ENCODE data around the gene HHAT.

- TF ChIP-seq, protein P1, sequence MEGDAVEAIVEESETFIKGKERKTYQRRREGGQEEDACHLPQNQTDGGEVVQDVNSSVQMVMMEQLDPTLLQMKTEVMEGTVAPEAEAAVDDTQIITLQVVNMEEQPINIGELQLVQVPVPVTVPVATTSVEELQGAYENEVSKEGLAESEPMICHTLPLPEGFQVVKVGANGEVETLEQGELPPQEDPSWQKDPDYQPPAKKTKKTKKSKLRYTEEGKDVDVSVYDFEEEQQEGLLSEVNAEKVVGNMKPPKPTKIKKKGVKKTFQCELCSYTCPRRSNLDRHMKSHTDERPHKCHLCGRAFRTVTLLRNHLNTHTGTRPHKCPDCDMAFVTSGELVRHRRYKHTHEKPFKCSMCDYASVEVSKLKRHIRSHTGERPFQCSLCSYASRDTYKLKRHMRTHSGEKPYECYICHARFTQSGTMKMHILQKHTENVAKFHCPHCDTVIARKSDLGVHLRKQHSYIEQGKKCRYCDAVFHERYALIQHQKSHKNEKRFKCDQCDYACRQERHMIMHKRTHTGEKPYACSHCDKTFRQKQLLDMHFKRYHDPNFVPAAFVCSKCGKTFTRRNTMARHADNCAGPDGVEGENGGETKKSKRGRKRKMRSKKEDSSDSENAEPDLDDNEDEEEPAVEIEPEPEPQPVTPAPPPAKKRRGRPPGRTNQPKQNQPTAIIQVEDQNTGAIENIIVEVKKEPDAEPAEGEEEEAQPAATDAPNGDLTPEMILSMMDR (IDR thresholded peaks at IDR 0.05; ENCODE audit: low read depth, low read length): no peak
- no peak for TF ChIP-seq POLR2A (IDR thresholded peaks at IDR 0.05; ENCODE audit: extremely low read depth, insufficient read length)
- no peak for TF ChIP-seq MAX (IDR thresholded peaks at IDR 0.05; ENCODE audit: low read depth, low read length)
Measured at GRCh38 chr1:210536254-210536961, 207.7 kb downstream of the HHAT start.
